ENCODE measurements around the gene SLC11A2. TPM values are rescaled to one million over a fixed set of nuclear protein-coding genes. Genes with fewer than 3 reads are reported as not detected.

SLC11A2 gene
- total and polyA plus RNA-seq, 2 of the 13 experiments (the other 11 are each of a cell fraction or from before 2014, with no cell fraction given): 71.7 to 77.0 TPM

GRCh38 chr12:50934981-50935807 is 91.0 kb downstream of the SLC11A2 start (continued):
- TF ChIP-seq RARA (CRISPR knock-in tag; IDR thresholded peaks at IDR 0.05): no peak
- TF ChIP-seq ZNF644 (CRISPR knock-in tag; IDR thresholded peaks at IDR 0.05; ENCODE audit: low read depth): 0 out of 2 replicates have a peak, but pooled peaks have one; percentile 32
- TF ChIP-seq ARID5B (CRISPR knock-in tag; IDR thresholded peaks at IDR 0.05): no peak
- no peak for TF ChIP-seq TOPORS (CRISPR knock-in tag; IDR thresholded peaks at IDR 0.05)
- TF ChIP-seq KAT8 (CRISPR knock-in tag; IDR thresholded peaks at IDR 0.05): 0 out of 2 replicates have a peak, but pooled peaks have one; percentile 29
- TF ChIP-seq STAT5B (CRISPR knock-in tag; IDR thresholded peaks at IDR 0.05): no peak
- no peak for TF ChIP-seq GPN1 (CRISPR knock-in tag; IDR thresholded peaks at IDR 0.05; ENCODE audit: borderline replicate concordance)
- TF ChIP-seq ZNF619 (CRISPR knock-in tag; IDR thresholded peaks at IDR 0.05): no peak
- TF ChIP-seq ZFY (CRISPR knock-in tag; IDR thresholded peaks at IDR 0.05): no peak
- no peak for TF ChIP-seq NFE2 (CRISPR knock-in tag; IDR thresholded peaks at IDR 0.05)
- 0 out of 2 replicates have a peak, but pooled peaks have one; percentile 29 for TF ChIP-seq ATF2 (CRISPR knock-in tag; IDR thresholded peaks at IDR 0.05)
- 0 out of 2 replicates have a peak, but pooled peaks have one; percentile 7 for TF ChIP-seq NR2C2 (CRISPR knock-in tag; IDR thresholded peaks at IDR 0.05; ENCODE audit: borderline replicate concordance)
- no peak for TF ChIP-seq REPIN1 (CRISPR knock-in tag; IDR thresholded peaks at IDR 0.05; ENCODE audit: borderline replicate concordance, low read depth)
- TF ChIP-seq TARDBP (CRISPR knock-in tag; IDR thresholded peaks at IDR 0.05): no peak
- no peak for TF ChIP-seq HIVEP1 (CRISPR knock-in tag; IDR thresholded peaks at IDR 0.05)
- no peak for TF ChIP-seq ZFAT (CRISPR knock-in tag; conservative IDR thresholded peaks at IDR 0.05)
- TF ChIP-seq CREM (IDR thresholded peaks at IDR 0.05): peak; percentile 52
- no peak for TF ChIP-seq CREM (CRISPR knock-in tag; IDR thresholded peaks at IDR 0.05)
- no peak for TF ChIP-seq ZNF740 (CRISPR knock-in tag; IDR thresholded peaks at IDR 0.05)
- no peak for TF ChIP-seq ZNF550 (CRISPR knock-in tag; IDR thresholded peaks at IDR 0.05; ENCODE audit: borderline replicate concordance)
- TF ChIP-seq GATA4 (IDR thresholded peaks at IDR 0.05; ENCODE audit: borderline replicate concordance, low read depth): no peak
- no peak for TF ChIP-seq ELF1 (CRISPR knock-in tag; IDR thresholded peaks at IDR 0.05)
- TF ChIP-seq ZNF383 (CRISPR knock-in tag; IDR thresholded peaks at IDR 0.05; ENCODE audit: borderline replicate concordance): no peak
- no peak for TF ChIP-seq TEF (CRISPR knock-in tag; IDR thresholded peaks at IDR 0.05)
- no peak for TF ChIP-seq IKZF1 (IDR thresholded peaks at IDR 0.05)
- TF ChIP-seq MATR3 (CRISPR knock-in tag; IDR thresholded peaks at IDR 0.05): no peak

Data from HepG2 (cell line).